ENCODE data around the gene LRRTM4.

GRCh38 chr2:77009307-77009706, 512.9 kb downstream of the LRRTM4 start:
- TF ChIP-seq CTCF (IDR thresholded peaks at IDR 0.05) (no peak), EP300 (IDR thresholded peaks at IDR 0.05; ENCODE audit: low read depth) (no peak)

Data from transverse colon (tissue), 3 donors.